ENCODE data around the gene RBM4.
"Not testable (repeated sequence)": the region's sequence is repeated elsewhere in the genome, so short reads cannot be mapped to it uniquely, and the experiment has no call there.

The RBM4 gene

GRCh38 chr11:66638177-66639065, at the start of gene RBM4:
RBM4 (plus strand) TSS chr11:66638703; CDS start chr11:66639712, 1,009 bp downstream.
- DNase-seq (ENCODE audit: low spot score) = peak; percentile 100

- DNase-seq (ENCODE audit: low spot score) = not testable (repeated sequence)
Observed at GRCh38 chr11:66589315-66589714, 49.2 kb upstream of the RBM4 start.

GRCh38 chr11:66589996-66590675, 48.4 kb upstream of the RBM4 start:
- no peak for DNase-seq (ENCODE audit: low spot score)

GRCh38 chr11:66591175-66591574, 47.3 kb upstream of the RBM4 start:
- peak; percentile 84 for DNase-seq (ENCODE audit: low spot score)

GRCh38 chr11:66592457-66593302, 45.8 kb upstream of the RBM4 start, which contains the start of the genes CCDC87 and CCS:
CCDC87 (minus strand) TSS chr11:66593063; CDS start chr11:66593015, 48 bp downstream.
CCS (plus strand) TSS chr11:66593185; CDS start chr11:66593262, 77 bp downstream.
- DNase-seq (ENCODE audit: low spot score) = peak; percentile 100

GRCh38 chr11:66593303-66593635, 45.2 kb upstream of the RBM4 start:
- no peak for DNase-seq (ENCODE audit: low spot score)

GRCh38 chr11:66593650-66594049, 44.9 kb upstream of the RBM4 start:
- DNase-seq (ENCODE audit: low spot score) = peak; percentile 65

GRCh38 chr11:66595245-66595904, 43.1 kb upstream of the RBM4 start:
- DNase-seq (ENCODE audit: low spot score) = peak; percentile 39

GRCh38 chr11:66598993-66599392, 39.5 kb upstream of the RBM4 start:
- DNase-seq (ENCODE audit: low spot score) = no peak

GRCh38 chr11:66600219-66600618, 38.3 kb upstream of the RBM4 start:
- DNase-seq (ENCODE audit: low spot score) = no peak

- DNase-seq (ENCODE audit: low spot score) = no peak
Observed at GRCh38 chr11:66600631-66601233, 37.8 kb upstream of the RBM4 start.

GRCh38 chr11:66603072-66603471, 35.4 kb upstream of the RBM4 start:
- DNase-seq (ENCODE audit: low spot score) = no peak

- no peak for DNase-seq (ENCODE audit: low spot score)
Observed at GRCh38 chr11:66604155-66604554, 34.3 kb upstream of the RBM4 start.

- not testable (repeated sequence) for DNase-seq (ENCODE audit: low spot score)
Observed at GRCh38 chr11:66606608-66607007, 31.9 kb upstream of the RBM4 start.

- DNase-seq (ENCODE audit: low spot score) = peak; percentile 84
Observed at GRCh38 chr11:66607126-66607834, 31.2 kb upstream of the RBM4 start.

GRCh38 chr11:66609721-66610617, 28.5 kb upstream of the RBM4 start:
- no peak for DNase-seq (ENCODE audit: low spot score)

GRCh38 chr11:66612458-66612857, 26.0 kb upstream of the RBM4 start:
- no peak for DNase-seq (ENCODE audit: low spot score)

GRCh38 chr11:66614073-66614472, 24.4 kb upstream of the RBM4 start:
- DNase-seq (ENCODE audit: low spot score) = no peak

- DNase-seq (ENCODE audit: low spot score) = peak; percentile 100
Observed at GRCh38 chr11:66616379-66617154, 21.9 kb upstream of the RBM4 start, which contains the start of gene RBM14. RBM14 (plus strand) TSS chr11:66616630; CDS start chr11:66616721, 91 bp downstream.
